Kidney epithelial cell (primary cell): ENCODE results near the gene PIK3R1. TPM values are rescaled to one million over a fixed set of nuclear protein-coding genes. Genes with fewer than 3 reads are reported as not detected.

Experiments used
- DNase-seq: peaks from one replicate; pipeline ENCODE4 v3.0.0-alpha.2; 2010; ENCODE audit warnings: low read depth
- H3K27me3 ChIP-seq: 2 replicates; pipeline ENCODE4 v1.6.0; 2011; ENCODE audit warnings: low read length; ENCODE audit not compliant: control insufficient read depth, insufficient read depth
- H3K36me3 ChIP-seq: 2 replicates; pipeline ENCODE4 v1.5.1; 2011; ENCODE audit warnings: low read length; ENCODE audit not compliant: control insufficient read depth, insufficient read depth
- H3K4me3 ChIP-seq: 2 replicates; pipeline ENCODE4 v1.5.1; 2011; ENCODE audit warnings: low read depth, mild to moderate bottlenecking, control low read depth, low read length
- total RNA-seq: library from RNA; depleted of rRNA; stranded (reverse); fragments of >200 nt; gene quantifications from 2 replicates; pipeline ENCODE4 v1.2.3, GENCODE V29; 2015
- TF ChIP-seq, protein P1 (sequence below): IDR thresholded peaks from 2 replicates; pipeline ENCODE4 v1.5.1; 2011; ENCODE audit warnings: mild to moderate bottlenecking, moderate library complexity, low read length, control low read depth, inconsistent platforms; ENCODE audit not compliant: insufficient read depth, poor library complexity, severe bottlenecking

Gene PIK3R1
- total RNA-seq, 1 donor from 2014 or later: 21.1 TPM

DNA sequence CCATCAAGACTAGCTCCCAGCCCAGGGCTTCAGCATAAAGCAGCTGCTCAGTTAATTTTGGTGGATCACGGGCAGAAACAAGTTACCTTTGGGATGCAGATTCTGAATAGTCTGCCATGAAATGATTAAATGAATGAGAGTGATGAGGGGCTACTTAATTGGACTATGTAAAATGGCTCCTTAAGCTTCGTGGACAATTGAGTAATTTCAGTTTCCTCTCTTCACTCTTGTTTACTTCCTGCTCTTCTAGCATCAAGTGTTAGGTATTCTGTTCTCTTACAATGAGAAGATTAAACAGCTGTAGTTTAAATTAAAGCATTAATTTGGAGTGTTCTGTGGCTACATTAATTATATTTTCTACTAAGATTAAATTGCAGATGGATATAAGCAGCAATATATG lies 28.1 kb downstream of the PIK3R1 start:
- Histone ChIP-seq H3K4me3 (no peak overlapping the region), H3K27me3 (no peaks in the 10 kb centered on the region), H3K36me3 (no peaks in the 10 kb centered on the region)
- TF ChIP-seq, protein P1, sequence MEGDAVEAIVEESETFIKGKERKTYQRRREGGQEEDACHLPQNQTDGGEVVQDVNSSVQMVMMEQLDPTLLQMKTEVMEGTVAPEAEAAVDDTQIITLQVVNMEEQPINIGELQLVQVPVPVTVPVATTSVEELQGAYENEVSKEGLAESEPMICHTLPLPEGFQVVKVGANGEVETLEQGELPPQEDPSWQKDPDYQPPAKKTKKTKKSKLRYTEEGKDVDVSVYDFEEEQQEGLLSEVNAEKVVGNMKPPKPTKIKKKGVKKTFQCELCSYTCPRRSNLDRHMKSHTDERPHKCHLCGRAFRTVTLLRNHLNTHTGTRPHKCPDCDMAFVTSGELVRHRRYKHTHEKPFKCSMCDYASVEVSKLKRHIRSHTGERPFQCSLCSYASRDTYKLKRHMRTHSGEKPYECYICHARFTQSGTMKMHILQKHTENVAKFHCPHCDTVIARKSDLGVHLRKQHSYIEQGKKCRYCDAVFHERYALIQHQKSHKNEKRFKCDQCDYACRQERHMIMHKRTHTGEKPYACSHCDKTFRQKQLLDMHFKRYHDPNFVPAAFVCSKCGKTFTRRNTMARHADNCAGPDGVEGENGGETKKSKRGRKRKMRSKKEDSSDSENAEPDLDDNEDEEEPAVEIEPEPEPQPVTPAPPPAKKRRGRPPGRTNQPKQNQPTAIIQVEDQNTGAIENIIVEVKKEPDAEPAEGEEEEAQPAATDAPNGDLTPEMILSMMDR: no peak
- no peak for DNase-seq

DNA sequence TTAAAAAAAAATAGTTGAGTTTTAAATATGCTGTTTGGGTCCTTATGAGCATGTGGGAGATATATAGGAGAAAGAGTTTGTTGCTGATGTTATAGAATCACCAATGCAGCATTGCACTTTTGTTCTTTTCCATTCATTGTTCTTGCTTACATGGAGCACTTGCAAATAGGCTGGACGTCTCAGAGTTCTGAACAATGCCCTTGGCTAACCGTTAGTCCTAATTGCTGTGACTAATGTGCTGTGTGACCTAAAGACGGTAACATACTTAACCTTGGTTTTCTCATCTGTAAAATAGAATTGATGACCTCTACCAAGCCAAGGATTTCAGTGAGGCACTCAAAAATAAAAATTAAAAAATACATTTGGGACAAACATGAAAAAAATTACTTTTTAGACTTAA lies 29.8 kb downstream of the PIK3R1 start:
- TF ChIP-seq, protein P1: no peak
- Histone ChIP-seq H3K36me3 (no peaks in the 10 kb centered on the region), H3K4me3 (no peak overlapping the region), H3K27me3 (no peaks in the 10 kb centered on the region)
- DNase-seq: no peak

DNA sequence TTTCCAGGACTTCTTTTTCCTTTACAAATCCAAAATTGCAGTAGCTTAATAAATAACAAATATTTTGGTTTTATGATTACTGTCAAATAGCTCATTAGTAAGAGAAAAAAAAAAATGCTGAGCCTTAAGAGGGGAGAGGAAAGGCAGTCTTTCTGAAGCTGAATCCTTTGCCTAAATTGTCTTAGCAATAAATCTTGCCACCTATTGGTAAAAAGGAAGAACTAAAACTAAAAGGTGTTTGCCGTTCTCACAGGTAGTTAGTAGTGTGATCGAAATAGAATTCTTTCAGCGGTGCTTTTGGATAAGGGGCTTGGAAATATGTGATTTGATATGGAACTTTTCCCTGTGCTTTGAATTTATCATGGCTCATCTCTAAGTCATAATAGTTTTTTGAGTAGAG lies 31.2 kb downstream of the PIK3R1 start:
- no peaks in the 10 kb centered on the region for H3K27me3 ChIP-seq
- TF ChIP-seq, protein P1: no peak
- no peaks in the 10 kb centered on the region for H3K36me3 ChIP-seq
- H3K4me3 ChIP-seq: no peak overlapping the region
- no peak for DNase-seq

DNA sequence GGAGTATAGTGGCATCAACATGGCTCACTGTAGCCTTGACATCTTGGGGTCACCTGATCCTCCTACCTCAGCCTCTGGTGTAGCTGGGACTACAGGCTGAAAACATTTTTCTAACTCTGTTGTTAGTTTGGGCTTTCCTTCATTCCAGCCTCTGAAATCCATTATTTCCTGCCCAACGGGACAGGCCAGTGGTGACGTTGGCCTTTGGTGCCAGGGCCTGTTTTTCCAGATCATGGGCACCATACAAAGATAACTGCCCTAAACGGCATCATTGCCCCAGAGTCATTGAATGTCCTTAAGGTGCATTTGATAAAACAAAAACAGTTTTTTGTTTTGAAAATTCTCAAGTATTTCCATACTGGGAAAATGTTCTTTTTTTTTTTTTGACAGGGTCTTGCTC lies 32.1 kb downstream of the PIK3R1 start:
- TF ChIP-seq, protein P1: no peak
- DNase-seq: no peak
- H3K4me3 ChIP-seq: no peak overlapping the region
- no peaks in the 10 kb centered on the region for H3K36me3 ChIP-seq
- H3K27me3 ChIP-seq: no peaks in the 10 kb centered on the region

DNA sequence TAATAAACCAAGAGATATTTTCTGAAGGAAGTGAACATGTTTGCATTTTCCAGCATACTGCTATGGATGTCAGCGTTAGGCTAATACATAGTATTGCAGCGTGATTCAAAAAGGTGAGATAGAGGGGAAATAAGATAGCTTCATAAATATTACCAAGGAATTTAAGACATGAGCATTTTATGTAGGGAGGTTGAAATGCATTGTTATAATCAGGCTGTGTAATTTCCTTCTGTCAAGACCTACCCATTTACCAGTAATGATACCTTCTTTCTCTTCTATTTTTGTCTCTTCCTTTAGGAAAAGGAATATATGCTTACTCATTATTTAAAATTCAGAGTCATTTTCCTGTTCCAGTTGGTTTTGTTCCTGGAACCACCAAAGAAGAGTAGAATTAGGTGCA lies 33.3 kb downstream of the PIK3R1 start:
- no peaks in the 10 kb centered on the region for H3K36me3 ChIP-seq
- TF ChIP-seq, protein P1: no peak
- DNase-seq: no peak
- no peak overlapping the region for H3K4me3 ChIP-seq
- H3K27me3 ChIP-seq: no peaks in the 10 kb centered on the region

DNA sequence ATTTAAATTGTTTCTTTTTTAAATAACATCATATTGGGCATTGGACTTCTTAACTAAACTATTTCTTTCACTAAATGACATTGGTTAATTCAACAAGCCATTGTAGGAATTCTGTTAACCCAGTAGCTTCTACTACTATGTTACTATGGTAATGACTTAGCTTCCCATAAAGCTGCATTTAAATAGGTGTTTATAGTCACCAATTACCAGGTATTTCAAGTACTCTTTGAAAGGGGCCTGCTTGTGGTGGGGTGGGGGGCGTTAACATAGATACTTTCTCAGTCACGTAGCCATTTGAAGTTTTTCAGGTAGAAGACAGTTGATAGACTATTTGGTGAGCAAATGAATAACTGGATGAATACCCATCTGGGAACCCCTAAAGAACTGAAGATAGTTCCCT lies 34.0 kb downstream of the PIK3R1 start:
- H3K36me3 ChIP-seq: no peaks in the 10 kb centered on the region
- H3K4me3 ChIP-seq: no peak overlapping the region
- no peaks in the 10 kb centered on the region for H3K27me3 ChIP-seq
- no peak for DNase-seq
- TF ChIP-seq, protein P1: no peak
